Measurements from ENCODE around the gene OR52K1. TPM values are rescaled to one million over a fixed set of nuclear protein-coding genes. Genes with fewer than 3 reads are reported as not detected.

Gene OR52K1
- not detected for total RNA-seq
- long read RNA-seq = 0 reads

DNA sequence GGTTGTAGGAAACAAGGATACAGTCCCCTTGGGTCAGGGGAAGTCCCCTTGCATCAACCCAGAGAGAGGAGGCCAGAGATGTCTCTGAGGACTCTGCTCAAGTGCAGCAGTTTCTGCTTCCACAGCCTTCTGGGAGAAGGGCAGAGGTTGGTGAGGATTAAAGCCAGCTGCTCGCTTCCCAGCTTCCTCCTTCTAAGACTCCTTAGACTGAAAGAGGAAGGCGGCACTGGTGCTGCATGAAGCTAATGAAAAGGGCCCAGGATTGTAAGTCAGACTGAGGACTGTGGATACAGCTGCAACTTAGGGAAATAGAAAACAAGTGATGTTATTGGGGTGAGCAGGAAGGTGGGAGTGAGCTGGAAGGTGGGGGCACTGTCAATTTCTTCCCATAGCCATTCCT lies at the start of gene OR52K1:
Gene OR52K1 (plus strand): TSS at position 202 of the 400 bp plus-strand sequence. CDS start 6,255 bp downstream, outside the sequence.
- no peak for DNase-seq (ENCODE audit: low spot score)

DNA sequence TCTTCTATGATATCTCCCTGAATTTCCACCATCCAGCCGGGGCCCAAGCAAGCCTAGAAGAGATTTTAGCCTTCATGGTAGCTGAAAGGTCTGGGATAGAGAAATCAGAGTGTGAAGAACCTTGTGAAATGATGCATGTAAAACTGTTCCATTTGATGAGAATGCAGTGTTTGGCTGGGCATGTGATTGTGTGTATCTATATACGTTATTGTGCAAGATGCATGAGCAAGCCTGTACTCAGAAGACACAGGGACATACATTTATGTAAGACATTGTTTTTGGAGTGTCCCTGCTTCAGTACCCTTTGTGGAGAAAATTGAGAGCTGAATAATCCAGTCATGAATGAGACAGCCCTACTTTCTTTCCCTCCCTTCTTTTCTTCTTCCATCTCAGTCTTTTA lies 48.6 kb upstream of the OR52K1 start:
- no peak for DNase-seq (ENCODE audit: low spot score)

DNA sequence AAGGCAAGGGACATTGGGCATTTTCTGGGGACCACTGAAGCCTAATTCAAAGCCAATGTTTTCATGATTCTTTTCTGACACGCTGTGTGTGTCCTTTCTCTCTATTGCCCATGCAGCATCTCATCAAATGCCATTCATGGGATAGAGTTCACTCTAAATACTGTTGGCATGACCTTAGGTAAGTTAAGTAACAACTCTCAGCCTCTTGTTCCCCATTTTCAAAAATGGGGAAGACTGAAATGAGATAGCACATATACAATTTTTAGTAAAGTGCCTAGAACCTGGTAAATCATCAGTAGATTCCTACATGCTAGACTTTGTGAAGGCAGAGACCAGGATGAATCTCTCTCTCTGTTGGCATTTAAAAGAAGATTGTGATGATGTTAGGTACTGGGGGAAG lies 46.0 kb upstream of the OR52K1 start:
- DNase-seq (ENCODE audit: low spot score) = no peak

DNA sequence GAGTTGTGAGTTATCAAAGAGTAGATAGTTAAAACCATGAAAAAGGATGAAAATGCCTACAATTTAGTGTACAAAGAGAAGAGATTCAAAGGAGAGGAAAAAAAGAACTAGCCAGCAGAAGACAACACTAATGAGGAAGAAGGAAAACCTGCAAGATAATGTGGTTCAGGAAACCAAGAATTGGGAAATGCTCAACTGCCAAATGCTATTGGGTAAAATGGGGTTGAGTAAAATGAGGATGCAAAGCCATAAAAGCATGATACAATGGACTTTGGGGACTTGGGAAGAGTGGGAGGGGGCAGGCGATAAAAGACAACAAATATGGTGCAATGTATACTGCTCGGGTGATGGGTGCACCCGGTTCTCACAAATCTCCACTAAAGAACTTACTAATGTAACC lies 40.9 kb upstream of the OR52K1 start:
- DNase-seq (ENCODE audit: low spot score) = no peak

DNA sequence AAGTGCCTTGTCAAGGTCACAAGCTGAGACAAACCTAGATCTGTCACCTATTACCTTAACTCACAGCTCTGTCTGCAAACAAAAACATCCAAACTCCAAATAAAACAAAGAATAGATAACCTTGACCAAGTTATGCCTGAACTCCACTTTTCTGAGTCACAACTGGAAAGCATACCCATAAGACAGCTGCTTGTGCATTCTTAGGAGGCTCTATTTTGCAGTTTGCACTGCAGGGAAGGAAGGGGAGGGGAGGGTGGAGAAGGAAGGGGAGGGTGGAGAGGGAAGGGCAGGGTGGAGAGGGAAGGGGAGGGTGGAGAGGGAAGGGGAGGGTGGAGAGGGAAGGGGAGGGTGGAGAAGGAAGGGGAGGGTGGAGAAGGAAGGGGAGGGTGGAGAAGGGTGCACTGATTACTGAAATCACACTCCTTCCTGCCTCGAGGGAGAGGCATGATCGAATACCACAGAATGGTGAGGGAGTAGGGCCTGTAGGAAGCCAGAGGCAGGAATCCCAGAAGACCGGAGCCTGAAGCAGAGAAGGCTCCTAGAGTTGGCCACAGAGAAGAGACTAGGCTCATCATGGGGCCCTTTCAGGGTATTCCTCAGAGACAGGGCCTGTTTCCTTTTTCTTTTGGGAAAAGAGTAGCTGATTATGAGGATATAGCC lies 39.1 kb upstream of the OR52K1 start:
- DNase-seq (ENCODE audit: low spot score) = no peak

DNA sequence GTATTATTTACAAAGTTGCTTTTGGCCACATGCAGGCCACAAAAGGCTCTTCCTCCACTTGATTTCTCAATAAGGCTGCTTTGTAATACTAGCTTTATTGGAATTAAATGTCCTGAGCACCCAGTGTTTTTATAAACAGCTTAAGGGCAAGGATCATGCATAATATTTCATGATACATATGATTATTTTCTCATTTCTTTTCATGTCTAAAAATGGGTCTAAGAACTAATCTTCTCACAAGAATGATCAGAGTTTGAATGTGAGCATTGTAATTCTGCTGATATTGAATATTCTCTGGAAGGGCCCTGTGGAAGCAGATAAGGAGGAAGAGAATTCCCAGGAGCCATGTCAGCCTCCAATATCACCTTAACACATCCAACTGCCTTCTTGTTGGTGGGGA lies 33.5 kb upstream of the OR52K1 start, which contains the start of gene OR52K2:
Gene OR52K2 (plus strand): TSS at position 301 of the 400 bp plus-strand sequence. CDS start 45 bp downstream, at position 346.
- DNase-seq (ENCODE audit: low spot score) = no peak

DNA sequence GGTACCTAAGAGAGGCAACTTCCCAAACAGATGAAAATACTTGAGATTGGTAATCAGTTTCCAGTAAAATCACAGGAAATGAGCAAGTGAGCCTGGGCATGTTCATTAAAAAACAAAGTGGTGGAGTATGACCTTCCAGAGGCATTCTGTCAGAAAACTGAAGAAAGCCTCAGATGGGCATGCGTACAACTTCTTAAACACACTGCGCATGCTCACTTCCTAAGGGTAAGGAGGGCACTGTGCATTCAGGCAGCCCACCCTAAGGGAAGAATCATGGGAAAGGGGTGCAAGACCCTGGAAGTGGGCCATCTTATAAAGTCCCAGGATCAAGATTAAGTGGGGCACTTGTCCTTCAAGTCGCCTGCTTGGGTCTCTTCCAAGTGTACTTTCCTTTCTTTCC lies 29.3 kb upstream of the OR52K1 start:
- DNase-seq (ENCODE audit: low spot score) = no peak

DNA sequence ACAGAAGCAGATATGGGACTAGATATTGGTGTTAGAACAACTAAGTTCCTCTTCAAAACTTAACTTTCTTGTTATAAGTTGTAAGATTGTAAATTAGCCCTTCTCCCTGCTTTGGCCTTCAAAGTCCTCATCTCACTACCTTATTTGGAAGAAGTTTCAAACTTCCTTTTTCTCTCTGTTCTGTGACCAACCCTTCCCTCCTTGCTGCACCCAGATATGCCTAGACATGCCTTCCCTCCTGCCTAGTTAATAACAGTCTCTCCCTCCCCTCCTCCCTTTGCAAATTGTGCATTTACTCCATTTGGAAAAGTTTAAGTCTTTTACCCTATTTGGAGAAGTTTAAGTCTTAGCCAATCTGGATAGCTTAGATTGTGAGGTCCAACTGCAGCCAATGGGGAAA lies 28.4 kb upstream of the OR52K1 start:
- no peak for DNase-seq (ENCODE audit: low spot score)

DNA sequence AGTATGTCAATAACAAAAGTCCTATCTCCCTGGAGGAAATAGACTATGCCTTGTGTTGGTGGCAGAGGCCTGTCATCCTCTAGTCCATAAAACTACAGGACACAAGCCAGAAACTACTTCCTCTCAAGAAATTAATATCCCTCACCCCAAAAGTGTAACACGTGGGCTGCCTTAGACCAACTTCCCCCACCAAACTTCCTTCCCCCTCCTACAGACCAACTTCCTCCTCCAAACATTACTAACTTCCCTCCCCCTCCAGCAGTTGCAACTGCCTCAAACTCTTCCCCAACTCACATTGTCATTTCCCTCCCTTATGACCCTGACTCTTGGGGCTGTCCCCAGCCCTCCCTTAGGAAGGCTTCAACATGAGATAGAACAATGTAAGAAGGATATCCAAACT lies 27.0 kb upstream of the OR52K1 start:
- DNase-seq (ENCODE audit: low spot score) = no peak

DNA sequence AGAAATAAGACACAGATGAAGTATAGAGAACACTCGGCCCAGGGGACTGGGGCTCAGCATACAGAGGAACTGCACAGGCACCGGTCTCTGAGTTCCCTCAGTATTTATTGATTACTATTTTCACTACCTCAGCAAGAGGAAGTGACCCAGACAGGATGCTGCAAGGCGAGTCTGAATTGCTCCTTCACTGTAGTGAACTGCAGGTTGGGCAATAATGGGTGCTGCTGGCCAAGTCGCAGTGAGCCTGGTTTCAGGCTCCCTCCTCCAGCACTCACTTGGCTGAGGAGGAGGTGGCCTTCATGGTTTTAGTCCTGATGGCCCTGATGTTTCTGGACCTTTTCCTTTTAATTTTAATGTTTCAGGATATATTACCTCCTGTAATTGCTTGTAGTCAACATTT lies 22.9 kb upstream of the OR52K1 start:
- no peak for DNase-seq (ENCODE audit: low spot score)

DNA sequence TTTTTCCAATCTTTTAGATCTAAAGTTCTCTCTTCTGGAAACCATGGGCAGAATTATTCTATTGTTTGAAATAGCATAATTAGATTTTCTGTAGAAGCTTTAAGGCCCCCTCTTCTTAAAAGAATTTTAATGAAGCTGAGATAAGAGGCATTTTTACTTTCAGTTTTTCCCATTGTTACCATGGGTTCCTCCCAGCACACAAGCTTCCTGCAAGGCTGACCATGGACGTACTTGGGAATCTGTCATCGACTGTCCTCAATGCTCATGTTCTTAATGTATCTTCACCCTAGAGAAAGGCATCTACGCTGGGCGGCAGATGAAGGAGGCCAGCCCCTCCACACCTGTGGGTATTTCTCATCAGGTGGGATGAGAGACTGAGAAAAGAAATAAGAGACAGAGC lies 22.3 kb upstream of the OR52K1 start:
- DNase-seq (ENCODE audit: low spot score) = no peak

DNA sequence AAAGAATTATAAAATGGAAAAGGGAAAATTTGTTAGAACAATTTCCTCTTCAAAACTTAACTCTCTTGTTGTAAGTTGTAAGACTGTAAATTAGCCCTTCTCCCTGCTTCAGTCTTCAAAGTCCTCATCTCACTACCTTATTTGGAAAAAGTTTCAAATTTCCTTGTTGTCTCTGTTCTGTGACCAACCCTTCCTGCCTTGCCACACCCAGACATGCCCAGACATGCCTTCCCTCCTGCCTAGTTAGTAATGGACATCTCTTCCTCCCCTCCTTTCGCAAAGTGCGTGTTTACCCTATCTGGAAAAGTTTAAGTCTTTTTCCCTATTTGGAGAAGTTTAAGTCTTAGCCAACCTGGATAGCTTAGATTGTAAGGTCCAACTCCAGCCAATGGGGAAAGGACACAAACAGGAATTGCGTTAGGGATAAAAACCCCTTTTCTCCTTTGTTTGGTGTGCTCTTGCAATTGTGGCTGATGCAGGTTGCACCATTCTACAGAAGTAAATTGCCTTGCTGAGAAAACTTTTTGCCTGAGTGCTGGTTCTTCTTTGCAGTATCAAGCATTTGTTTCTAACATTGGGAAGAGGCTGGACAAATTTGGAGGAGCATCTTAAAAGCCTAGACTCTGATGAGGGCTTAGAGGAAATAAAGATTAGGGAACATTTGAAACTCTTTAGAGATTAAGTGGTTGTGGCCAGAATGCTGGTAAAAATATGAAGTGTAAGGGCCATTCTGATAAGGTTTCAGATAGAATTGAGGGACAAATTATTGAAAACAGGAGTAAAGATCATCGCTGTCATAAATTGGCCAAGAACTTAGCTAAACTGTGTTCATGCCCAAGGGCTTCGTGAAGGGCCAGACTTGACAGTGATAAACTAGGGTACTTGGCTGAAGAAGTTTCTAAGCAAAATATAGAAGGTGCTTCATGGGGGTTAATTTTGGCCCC lies 18.0 kb upstream of the OR52K1 start:
- no peak for DNase-seq (ENCODE audit: low spot score)

DNA sequence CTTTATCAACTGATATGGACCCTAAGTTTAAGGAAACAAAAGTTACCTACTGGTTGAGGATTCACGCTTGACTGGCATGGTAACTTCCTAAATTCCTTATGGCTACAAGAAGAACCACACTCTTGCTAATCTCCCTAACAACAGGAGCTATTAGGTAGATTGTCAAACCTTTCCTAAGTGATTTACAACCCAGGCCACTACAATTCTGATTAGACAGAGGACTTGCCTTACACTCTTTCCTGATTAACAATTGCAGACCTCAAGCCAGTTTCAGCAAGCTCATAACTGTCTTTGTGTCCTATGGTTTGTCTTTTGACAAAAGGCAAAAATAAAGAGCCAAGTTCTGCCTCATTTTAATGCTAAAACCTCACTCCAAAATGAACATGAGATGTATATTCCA lies 17.0 kb upstream of the OR52K1 start:
- no peak for DNase-seq (ENCODE audit: low spot score)

DNA sequence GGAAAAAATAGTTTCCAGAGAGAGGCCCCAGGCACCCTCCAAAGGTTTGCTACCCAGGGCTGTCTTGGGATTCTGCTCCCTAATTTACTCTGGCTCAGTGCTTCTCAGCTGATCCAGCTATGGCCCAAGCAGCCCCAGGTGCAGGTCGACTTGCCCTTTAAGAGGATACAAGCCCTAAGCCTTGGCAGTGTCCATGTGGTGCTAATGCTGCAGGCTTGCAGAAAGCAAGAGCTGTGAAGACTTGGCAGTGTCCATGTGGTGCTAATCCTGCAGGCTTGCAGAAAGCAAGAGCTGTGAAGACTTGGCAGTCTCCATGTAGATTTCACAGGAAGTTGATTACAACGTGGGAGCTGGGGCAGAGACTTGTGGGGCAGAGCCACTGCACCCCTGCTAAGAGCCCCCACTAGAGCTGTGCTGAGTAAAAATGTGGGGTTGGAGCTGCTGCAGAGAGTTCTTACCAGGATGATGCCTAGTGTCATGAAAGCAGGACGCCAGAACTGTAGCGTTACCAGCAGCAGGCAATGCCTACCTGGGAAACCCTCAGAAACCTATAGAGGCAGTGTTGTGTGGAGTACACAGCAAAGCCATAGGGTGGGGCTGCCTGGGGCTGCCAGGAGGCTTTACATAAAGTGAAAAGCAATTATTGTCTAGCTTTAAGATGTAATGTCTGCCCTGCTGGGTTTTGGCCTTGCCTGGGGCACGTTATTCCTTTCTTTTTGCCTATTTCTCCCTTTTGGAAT lies 16.1 kb upstream of the OR52K1 start:
- no peak for DNase-seq (ENCODE audit: low spot score)

DNA sequence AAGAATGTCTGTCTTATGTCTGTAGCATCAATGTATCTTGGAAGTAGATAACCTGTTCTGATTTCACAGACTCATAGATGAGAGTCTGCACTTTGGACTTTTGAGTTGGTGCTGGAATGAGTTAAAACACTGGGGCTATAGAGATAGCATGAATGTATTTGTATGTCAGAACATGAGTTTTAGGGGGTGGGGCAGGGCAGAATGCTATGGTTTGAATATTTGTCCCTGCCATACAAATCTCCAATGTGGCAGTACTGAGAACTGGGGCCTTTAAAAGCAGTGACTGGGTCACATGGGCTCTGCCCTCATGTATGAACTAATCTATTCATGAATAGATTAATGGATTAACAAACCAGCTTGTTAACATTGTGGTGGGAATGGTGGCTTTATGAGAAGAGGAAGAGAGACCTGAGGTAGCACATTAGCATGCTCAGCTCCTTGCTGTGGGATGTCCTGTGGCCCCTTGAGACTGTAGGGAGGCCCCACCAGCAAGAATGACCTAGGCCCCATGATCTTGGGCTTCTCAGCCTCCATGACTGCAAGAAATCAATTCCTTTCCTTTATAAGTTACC lies 15.5 kb upstream of the OR52K1 start:
- DNase-seq (ENCODE audit: low spot score) = no peak

DNA sequence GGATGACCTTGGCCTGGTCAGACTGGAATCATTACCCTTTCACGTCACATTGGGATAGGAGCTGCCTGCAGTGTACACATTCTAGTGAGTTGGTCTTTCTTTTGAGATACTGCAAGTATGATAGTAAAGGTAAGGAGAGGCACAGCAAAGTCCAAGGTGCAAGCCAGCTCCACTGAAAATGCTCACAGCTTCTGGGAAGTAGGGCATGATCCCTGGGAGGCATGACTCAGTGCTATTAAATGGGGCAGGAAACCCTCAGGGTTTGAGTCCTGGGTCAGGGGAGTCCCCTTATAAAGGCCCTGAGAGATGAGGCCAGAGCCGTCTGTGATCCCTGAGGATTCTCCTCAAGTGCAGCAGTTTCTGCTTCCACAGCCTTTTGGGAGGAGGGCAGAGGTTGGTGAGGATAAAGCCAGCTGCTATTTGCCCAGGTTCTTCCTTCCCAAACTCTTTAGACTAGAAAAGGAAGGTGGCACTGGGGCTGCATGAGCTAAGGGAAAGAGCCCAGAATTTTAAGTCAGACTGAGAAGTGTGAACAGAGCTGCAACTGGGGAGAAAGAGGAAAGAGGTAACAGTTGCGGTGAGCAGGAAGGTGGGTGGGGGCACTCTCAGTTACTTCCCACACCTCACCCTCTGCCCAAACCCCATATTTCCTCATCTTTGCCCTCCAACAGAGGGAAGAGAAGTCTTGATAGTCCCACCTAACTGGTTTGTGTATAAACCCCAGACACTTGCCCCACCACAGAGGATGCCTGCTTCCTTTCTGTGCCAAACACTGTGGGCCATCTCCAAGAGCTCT lies 14.4 kb upstream of the OR52K1 start:
- DNase-seq (ENCODE audit: low spot score) = no peak

DNA sequence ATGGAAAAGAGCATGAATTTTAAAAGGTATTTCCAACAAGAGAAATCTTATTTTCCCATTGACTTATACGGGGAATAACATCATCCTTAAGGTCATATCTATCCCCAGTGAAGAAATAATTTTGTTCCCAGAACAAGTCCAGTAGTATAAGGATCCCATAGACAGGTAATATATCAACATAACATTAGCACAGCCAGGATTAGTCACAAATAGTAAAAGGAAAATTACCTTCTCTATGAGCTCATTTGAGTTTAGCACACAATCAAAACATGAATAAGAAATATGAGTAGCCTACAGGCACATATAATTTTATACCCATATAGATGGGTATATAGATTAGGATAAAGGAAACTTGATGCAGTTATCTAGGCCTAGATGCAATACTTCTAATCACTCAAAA lies 2.8 kb upstream of the OR52K1 start:
- DNase-seq (ENCODE audit: low spot score) = no peak

DNA sequence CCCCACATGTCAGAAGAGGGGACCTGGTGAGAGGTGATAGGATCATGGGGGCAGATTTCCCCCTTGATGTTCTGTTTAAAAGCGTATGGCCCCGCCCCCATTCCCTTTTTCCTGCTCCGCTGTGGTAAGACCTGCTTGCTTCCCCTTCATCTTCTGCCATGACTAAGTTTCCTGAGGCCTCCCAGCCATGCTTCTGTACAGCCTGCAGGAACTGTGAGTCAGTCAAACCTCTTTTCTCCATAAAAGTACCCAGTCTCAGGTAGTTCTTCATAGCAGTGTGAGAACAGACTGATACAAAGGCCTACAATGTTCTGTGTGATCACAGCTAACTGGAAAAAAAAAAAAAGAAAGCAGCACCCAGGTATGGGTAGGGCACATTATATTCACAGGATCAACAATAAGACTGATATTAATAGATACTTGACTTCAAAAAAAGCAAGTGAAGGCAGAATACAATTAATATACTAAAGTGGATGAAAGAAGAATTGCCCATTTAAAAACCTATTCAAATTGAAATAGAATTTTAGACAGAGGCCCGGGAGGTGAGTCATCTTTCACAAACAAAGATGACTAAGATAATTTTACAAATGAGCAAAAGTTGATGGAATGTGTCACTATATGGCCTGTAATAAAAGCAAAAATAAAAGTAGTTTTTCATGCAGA lies 1.7 kb upstream of the OR52K1 start:
- DNase-seq (ENCODE audit: low spot score) = no peak

DNA sequence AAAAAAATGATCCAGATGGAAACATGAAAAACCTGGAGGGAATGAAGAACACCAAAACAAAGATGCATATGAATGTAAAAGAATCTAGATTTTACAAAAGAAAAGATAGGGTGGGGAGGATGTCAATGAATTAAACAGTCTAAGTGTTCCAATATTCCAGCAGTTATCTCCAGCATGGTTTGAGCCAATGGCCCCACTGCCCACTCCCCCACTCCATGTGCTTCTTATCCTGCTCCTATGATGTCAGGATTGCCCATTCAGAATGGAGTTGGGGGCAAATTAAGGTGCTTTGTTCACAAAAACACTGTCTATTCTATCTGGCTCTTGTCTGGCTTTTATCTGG lies 1.2 kb upstream of the OR52K1 start:
- DNase-seq (ENCODE audit: low spot score) = no peak

DNA sequence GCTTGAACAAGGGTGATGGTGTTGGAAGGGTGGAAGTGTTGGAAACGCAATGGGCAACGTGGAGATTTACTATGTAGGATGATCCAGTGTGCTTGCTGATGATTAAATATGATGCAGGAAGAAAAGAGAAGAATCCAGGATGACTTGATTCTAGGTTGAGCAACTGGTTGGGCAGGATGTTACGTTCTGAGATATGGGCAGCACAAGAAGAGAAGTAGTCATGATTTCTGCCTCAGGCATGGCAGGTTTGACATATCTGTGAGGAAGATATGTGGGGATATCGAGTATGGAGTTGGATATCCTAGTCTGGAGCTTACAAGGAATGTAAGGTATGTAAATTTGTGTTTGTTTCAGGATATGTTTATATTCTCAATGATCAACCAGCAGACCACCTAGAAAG lies 1.9 kb downstream of the OR52K1 start:
- DNase-seq (ENCODE audit: low spot score) = no peak

All from mesenteric fat pad (tissue), 1 donor.